Measurements from ENCODE around the gene FCER2. TPM values are rescaled to one million over a fixed set of nuclear protein-coding genes. Genes with fewer than 3 reads are reported as not detected.

FCER2 gene
- total and polyA plus RNA-seq, 9 donors: 0.08 to 1.1 (median 0.38) TPM; not detected in 6

- Histone ChIP-seq H3K4me3 (no peak overlapping the region), H3K36me3 (no peaks in the 10 kb centered on the region), H3K27ac (no peak overlapping the region), H3K27me3 (no peaks in the 10 kb centered on the region), H3K4me1 (ENCODE audit: insufficient read depth) (no peaks in the 10 kb centered on the region), H3K9me3 (no peaks in the 10 kb centered on the region)
- intact Hi-C loops (cut with DNase I): no loop called here
- 15 to 20% (median 16%) methylated on average over 4 of the region's 4 CpGs for WGBS, 3 donors
- no peak for DNase-seq
- TF ChIP-seq, protein P1, sequence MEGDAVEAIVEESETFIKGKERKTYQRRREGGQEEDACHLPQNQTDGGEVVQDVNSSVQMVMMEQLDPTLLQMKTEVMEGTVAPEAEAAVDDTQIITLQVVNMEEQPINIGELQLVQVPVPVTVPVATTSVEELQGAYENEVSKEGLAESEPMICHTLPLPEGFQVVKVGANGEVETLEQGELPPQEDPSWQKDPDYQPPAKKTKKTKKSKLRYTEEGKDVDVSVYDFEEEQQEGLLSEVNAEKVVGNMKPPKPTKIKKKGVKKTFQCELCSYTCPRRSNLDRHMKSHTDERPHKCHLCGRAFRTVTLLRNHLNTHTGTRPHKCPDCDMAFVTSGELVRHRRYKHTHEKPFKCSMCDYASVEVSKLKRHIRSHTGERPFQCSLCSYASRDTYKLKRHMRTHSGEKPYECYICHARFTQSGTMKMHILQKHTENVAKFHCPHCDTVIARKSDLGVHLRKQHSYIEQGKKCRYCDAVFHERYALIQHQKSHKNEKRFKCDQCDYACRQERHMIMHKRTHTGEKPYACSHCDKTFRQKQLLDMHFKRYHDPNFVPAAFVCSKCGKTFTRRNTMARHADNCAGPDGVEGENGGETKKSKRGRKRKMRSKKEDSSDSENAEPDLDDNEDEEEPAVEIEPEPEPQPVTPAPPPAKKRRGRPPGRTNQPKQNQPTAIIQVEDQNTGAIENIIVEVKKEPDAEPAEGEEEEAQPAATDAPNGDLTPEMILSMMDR (IDR thresholded peaks at IDR 0.05): no peak
- TF ChIP-seq POLR2A (IDR thresholded peaks at IDR 0.05): no peak
- no peak for TF ChIP-seq EP300 (IDR thresholded peaks at IDR 0.05)
Measured at GRCh38 chr19:7665076-7665475, 36.9 kb downstream of the FCER2 start.

- intact Hi-C loops (cut with DNase I): no loop called here
- no peaks in the 10 kb centered on the region for H3K36me3 ChIP-seq
- H3K4me1 ChIP-seq (ENCODE audit: insufficient read depth): no peaks in the 10 kb centered on the region
- no peak overlapping the region for H3K4me3 ChIP-seq
- 59 to 72% (median 63%) methylated on average over 7 of the region's 7 CpGs for WGBS, 3 donors
- no peak for TF ChIP-seq POLR2A (IDR thresholded peaks at IDR 0.05)
- TF ChIP-seq EP300 (IDR thresholded peaks at IDR 0.05): no peak
- no peaks in the 10 kb centered on the region for H3K9me3 ChIP-seq
- DNase-seq: no peak
- no peak overlapping the region for H3K27ac ChIP-seq
- H3K27me3 ChIP-seq: no peaks in the 10 kb centered on the region
Measured at GRCh38 chr19:7663706-7664105, 38.2 kb downstream of the FCER2 start.

GRCh38 chr19:7662657-7663056 is 39.3 kb downstream of the FCER2 start:
- TF ChIP-seq POLR2A (IDR thresholded peaks at IDR 0.05) (no peak), EP300 (IDR thresholded peaks at IDR 0.05) (no peak)
- TF ChIP-seq, protein P1 (IDR thresholded peaks at IDR 0.05): no peak
- Histone ChIP-seq H3K27me3 (no peaks in the 10 kb centered on the region), H3K9me3 (no peaks in the 10 kb centered on the region), H3K36me3 (no peaks in the 10 kb centered on the region), H3K27ac (no peak overlapping the region), H3K4me3 (no peak overlapping the region), H3K4me1 (ENCODE audit: insufficient read depth) (no peaks in the 10 kb centered on the region)
- DNase-seq: no peak
- intact Hi-C loops (cut with DNase I): no loop called here
- 82 to 87% (median 84%) methylated on average over 14 of the region's 14 CpGs for WGBS, 3 donors

DNA sequence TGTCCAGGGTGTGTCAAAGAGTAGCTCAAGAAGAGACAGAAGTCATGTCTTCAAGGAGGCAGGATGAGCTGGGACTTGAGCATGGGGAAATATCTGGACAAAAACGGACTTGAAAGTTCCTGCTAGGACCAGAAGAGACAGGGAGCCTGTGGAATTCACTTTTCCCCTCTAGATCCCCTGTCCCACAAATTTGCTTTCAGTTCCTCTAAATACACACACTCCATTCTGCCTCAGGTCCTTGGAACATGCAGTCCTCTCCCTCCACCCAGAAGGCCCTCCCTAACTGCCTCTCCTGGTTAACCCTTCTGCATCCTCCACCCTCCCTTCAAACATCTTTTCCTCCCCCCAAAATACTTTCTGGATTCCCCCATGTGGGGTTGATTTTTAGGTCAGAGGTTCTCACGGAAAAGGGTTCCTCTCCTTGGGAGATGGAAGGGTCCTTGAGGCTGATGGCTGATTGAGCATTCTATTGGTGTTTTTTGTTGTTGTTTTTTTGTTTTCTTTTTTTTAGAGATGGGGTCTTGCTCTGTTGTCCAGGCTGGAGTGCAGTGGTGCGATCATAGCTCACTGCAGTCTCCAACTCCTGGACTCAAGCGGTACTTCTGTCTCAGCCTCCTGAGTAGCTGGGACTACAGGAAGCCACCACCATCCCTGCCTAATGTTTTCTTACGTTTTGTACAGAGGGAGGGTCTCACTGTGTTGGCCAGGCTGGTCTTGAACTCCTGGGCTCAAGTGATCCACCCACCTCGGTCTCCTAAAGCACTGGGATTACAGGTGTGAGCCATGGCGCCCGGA is 40.0 kb downstream of the FCER2 start:
- intact Hi-C loops (cut with DNase I): no loop called here
- no peaks in the 10 kb centered on the region for H3K27me3 ChIP-seq
- 71 to 76% (median 71%) methylated on average over 8 of the region's 8 CpGs for WGBS, 3 donors

More for the DNA sequence above, 40.0 kb downstream of the FCER2 start:
- H3K4me3 ChIP-seq: no peak overlapping the region
- H3K4me1 ChIP-seq (ENCODE audit: insufficient read depth): no peaks in the 10 kb centered on the region
- H3K36me3 ChIP-seq: no peaks in the 10 kb centered on the region
- no peaks in the 10 kb centered on the region for H3K9me3 ChIP-seq
- TF ChIP-seq, protein P1 (IDR thresholded peaks at IDR 0.05): no peak
- no peak for TF ChIP-seq EP300 (IDR thresholded peaks at IDR 0.05)
- TF ChIP-seq POLR2A (IDR thresholded peaks at IDR 0.05): no peak
- no peak for DNase-seq
- no peak overlapping the region for H3K27ac ChIP-seq
